ENCODE results near the gene TIMM29.
"Not testable (repeated sequence)": the region's sequence is repeated elsewhere in the genome, so short reads cannot be mapped to it uniquely, and the experiment has no call there.

GRCh38 chr19:10959277-10959968 is 30.8 kb downstream of the TIMM29 start:
- TF ChIP-seq XRCC5 (IDR thresholded peaks at IDR 0.05; ENCODE audit: low read depth, low read length); BRCA1 (IDR thresholded peaks at IDR 0.05); BRCA1 (CRISPR knock-in tag; IDR thresholded peaks at IDR 0.05); MAFK (IDR thresholded peaks at IDR 0.05; ENCODE audit: low read length); POLR2A (conservative IDR thresholded peaks at IDR 0.05): not testable (repeated sequence)

Measured in K562 (cell line).